HG02885 (cell line): ENCODE results near the gene SKIC2.

Experiments
- ATAC-seq: cut with Tn5 transposase; IDR thresholded peaks from one replicate; pipeline ENCODE4 v1.9.1; 2021; ENCODE audit warnings: mild to moderate bottlenecking; ENCODE audit not compliant: unreplicated experiment, poor library complexity

SKIC2 gene

GRCh38 chr6:31945154-31945506 is 13.8 kb upstream of the SKIC2 start:
- ATAC-seq: no peak

- no peak for ATAC-seq
These were observed 13.2 kb upstream of the SKIC2 start, which contains the start of gene CFB for GRCh38 chr6:31945507-31946369. Gene CFB, plus strand, starts transcription at chr6:31946095. Its CDS starts 127 bp downstream, at chr6:31946222.

- no peak for ATAC-seq
These were observed 12.5 kb upstream of the SKIC2 start for GRCh38 chr6:31946370-31946885.

GRCh38 chr6:31947070-31947675 is 11.8 kb upstream of the SKIC2 start:
- ATAC-seq: no peak

- no peak for ATAC-seq
These were observed 11.1 kb upstream of the SKIC2 start for GRCh38 chr6:31947864-31948263.

- no peak for ATAC-seq
These were observed 10.7 kb upstream of the SKIC2 start for GRCh38 chr6:31948306-31948705.

GRCh38 chr6:31948753-31949413 is 10.1 kb upstream of the SKIC2 start:
- no peak for ATAC-seq

- ATAC-seq: no peak
These were observed 8.9 kb upstream of the SKIC2 start for GRCh38 chr6:31949926-31950548.

- ATAC-seq: no peak
These were observed 6.7 kb upstream of the SKIC2 start for GRCh38 chr6:31952140-31952805.

GRCh38 chr6:31952890-31953289 is 6.1 kb upstream of the SKIC2 start:
- no peak for ATAC-seq

GRCh38 chr6:31954511-31954910 is 4.5 kb upstream of the SKIC2 start:
- ATAC-seq: no peak

- no peak for ATAC-seq
These were observed 2.2 kb upstream of the SKIC2 start for GRCh38 chr6:31956796-31957195.

- peak; percentile 2 for ATAC-seq
These were observed 599 bp upstream of the SKIC2 start for GRCh38 chr6:31958412-31958740.

GRCh38 chr6:31961616-31962015 is 2.6 kb downstream of the SKIC2 start:
- no peak for ATAC-seq

GRCh38 chr6:31963921-31964320 is 4.9 kb downstream of the SKIC2 start:
- ATAC-seq: no peak

GRCh38 chr6:31965700-31966099 is 6.7 kb downstream of the SKIC2 start:
- ATAC-seq: no peak

GRCh38 chr6:31966506-31966905 is 7.5 kb downstream of the SKIC2 start:
- ATAC-seq: no peak

- no peak for ATAC-seq
These were observed 8.3 kb downstream of the SKIC2 start for GRCh38 chr6:31966997-31967925.

GRCh38 chr6:31967926-31968320 is 8.9 kb downstream of the SKIC2 start:
- no peak for ATAC-seq
